HG02970 (cell line): ENCODE results near the gene AKIRIN2.
"Not testable (repeated sequence)": the region's sequence is repeated elsewhere in the genome, so short reads cannot be mapped to it uniquely, and the experiment has no call there.

ENCODE experiments used
- ATAC-seq: cut with Tn5 transposase; IDR thresholded peaks from one replicate; pipeline ENCODE4 v1.9.1; 2021; ENCODE audit warnings: mild to moderate bottlenecking, moderate library complexity, moderate number of reproducible peaks; ENCODE audit not compliant: unreplicated experiment, low FRiP score

Gene AKIRIN2

GRCh38 chr6:87721311-87721710, 19.3 kb upstream of the AKIRIN2 start:
- no peak for ATAC-seq

GRCh38 chr6:87718662-87719433, 16.8 kb upstream of the AKIRIN2 start:
- no peak for ATAC-seq

- ATAC-seq = no peak
Observed at GRCh38 chr6:87716928-87717614, 15.0 kb upstream of the AKIRIN2 start.

- ATAC-seq = no peak
Observed at GRCh38 chr6:87714093-87714842, 12.2 kb upstream of the AKIRIN2 start.

GRCh38 chr6:87712713-87713112, 10.7 kb upstream of the AKIRIN2 start:
- ATAC-seq = not testable (repeated sequence)

GRCh38 chr6:87710090-87710489, 8.1 kb upstream of the AKIRIN2 start:
- ATAC-seq = no peak

- not testable (repeated sequence) for ATAC-seq
Observed at GRCh38 chr6:87708581-87709427, 6.8 kb upstream of the AKIRIN2 start.

DNA sequence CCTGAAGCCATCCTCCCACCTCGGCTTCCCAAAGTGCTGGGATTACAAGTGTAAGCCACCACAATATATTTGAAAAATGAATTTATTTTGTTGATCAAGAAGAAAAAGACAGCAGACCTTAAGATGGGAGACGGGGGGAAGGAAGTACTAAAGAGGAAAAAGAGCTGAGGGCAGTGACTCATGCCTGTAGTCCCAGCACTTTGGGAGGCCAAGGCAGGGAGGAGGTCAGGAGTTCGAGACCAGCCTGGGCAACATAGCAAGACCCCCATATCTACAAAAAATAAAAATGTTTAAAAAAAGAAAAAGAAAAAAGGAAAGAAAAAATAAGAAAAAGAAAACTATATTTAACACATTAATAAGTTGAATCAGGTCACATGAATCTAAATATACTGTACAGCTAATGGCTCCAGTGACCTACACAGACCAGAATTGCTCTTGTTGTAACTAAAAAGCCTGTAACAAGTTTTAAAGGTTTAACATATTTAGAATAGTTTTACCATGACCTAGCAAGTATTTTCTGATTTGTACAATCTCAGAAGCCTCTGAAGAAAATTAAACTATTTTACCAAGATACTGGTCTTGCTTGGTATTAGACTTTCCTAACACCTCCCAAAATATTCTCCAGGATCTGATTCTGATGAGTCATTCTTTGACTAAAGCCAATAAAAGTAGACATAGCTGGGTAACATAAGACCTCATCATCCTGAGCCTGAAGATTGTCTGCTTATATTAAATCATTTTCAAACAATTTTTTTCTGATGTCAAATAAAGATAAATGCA, 4.3 kb upstream of the AKIRIN2 start:
- ATAC-seq = no peak

DNA sequence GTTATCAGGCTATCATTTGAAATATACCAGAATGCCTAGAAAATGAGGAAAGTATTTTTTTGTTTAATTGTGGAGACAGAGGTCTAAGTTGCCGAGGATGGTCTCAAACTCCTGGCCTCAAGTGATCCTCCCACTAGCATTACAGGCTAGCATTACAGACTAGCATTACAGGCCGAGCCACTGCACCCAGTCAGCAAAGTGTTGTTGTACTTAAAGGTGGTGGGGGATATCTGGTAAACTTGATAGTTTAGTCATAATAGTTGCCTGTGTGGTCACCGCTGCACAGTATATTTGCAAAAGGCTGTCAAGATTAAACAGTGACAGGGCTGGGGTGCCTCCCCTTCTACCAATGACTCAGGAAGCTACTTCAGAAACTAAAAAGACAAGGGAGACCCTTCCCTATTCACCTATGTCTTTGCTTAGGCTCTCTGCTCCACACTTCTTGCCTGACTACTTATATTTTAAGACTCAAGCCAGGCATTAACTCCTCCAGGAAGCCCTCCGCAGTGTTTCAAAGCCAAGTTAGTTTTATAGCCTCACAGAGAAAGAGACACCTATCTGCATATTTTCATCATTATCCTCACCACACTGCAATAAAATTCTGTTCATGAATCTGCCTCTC, 3.1 kb upstream of the AKIRIN2 start:
- peak; percentile 31 for ATAC-seq

DNA sequence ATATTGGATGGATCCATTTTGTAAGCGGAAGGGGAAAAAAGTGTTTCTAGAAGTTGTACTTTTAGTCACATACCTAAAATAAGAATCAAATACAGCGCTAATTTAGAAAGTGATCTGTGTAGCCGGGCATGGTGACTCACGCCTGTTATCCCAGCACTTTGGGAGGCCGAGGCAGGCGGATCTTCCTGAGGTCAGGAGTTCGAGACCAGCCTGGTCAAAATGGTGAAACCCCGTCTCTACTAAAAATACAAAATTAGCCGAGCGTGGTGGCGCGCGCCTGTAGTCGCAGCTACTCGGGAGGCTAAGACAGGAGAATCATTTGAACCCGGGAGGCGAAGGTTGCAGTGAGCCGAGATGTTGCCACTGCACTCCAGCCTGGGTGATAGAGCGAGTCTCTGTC, 1.0 kb upstream of the AKIRIN2 start:
- ATAC-seq = not testable (repeated sequence)

- no peak for ATAC-seq
Observed at GRCh38 chr6:87702589-87702945, 534 bp upstream of the AKIRIN2 start.

DNA sequence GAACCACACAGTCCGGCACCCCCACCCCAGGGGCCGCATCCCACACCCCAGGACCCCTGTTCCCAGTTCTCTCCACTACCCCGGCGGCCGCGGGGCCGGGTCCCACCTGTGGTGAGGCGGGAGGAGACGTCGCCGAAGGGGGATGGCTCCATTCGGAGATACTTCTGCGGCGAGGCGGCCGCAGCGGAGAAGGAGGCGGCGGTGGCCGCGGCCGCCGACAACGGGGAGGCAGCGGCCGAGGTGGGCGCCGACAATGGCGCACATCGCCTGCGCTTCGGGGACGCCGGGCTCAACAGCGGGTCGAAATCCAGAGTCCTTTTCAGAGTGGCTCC, 723 bp downstream of the AKIRIN2 start:
- peak; percentile 4 for ATAC-seq

GRCh38 chr6:87700397-87701343, 1.4 kb downstream of the AKIRIN2 start:
- ATAC-seq = no peak

- ATAC-seq = no peak
Observed at GRCh38 chr6:87699576-87699975, 2.5 kb downstream of the AKIRIN2 start.

DNA sequence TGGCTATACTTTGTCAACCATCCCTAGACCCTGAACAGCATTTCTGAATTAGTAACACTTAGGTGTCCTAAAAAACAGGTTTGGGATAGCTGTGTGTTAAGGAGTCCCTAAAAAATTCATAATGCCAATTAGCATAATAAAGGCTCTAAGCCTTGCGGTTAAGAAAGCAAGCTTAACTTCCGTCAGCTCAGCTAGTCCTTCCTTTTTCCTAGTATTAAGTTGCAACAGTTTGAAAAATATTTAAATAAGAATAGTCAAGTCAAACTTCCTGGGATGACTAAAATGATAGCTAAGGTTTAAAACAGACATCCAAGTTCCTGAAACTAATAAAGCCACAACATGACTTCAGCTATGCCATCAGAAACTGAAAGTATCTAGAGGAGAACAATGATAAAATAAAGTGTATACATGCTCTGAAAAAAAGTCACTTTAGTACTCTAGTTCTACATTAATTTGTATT, 3.5 kb downstream of the AKIRIN2 start:
- ATAC-seq = no peak

- ATAC-seq = no peak
Observed at GRCh38 chr6:87697581-87698546, 4.2 kb downstream of the AKIRIN2 start.

DNA sequence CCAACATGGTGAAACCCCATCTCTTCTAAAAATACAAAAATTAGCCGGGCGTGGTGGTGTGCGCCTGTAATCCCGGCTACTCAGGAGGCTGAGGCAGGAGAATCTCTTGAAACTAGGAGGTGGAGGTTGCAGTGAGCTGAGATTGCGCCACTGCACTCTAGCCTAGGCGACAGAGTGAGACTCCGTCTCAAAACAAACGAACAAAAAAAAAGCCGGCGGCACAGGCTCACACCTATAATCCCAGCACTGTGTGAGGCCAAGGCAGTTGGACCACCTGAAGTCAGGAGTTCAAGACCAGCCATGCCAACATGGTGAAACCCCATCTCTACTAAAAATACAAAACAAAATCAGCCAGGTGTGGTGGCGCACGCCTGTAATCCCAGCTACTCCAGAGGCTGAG, 5.2 kb downstream of the AKIRIN2 start:
- ATAC-seq = not testable (repeated sequence)
